SK-N-SH (cell line): ENCODE data around the gene SDK1. TPM values are rescaled to one million over a fixed set of nuclear protein-coding genes. Genes with fewer than 3 reads are reported as not detected.

Source experiments
- CTCF ChIA-PET: fragments of 300-600, 350-600 bp; formaldehyde crosslinking; extraction: SDS; loops from one replicate; lab custom pipeline; 2021; lab: Yijun Ruan, JAX
- POLR2A ChIA-PET: fragments of 350-600 bp; sonication (Branson Sonifier 250); formaldehyde crosslinking; extraction: SDS; loops from one replicate; lab custom pipeline; 2020; ENCODE audit warnings: antibody characterized with exemption, inconsistent platforms; lab: Yijun Ruan, JAX
- DNase-seq: peaks from one replicate; pipeline ENCODE4 v3.0.0; 2012
- H2AFZ ChIP-seq: fragments of 200-600 bp; sonication (generic); 2 replicates; pipeline ENCODE4 v1.8.1; 2016; ENCODE audit warnings: antibody characterized with exemption, mild to moderate bottlenecking, low read depth
- H3F3A ChIP-seq: fragments of 200-600 bp; sonication (generic); replicated peaks from 2 replicates; pipeline ENCODE3; 2016; ENCODE audit warnings: antibody characterized with exemption, mild to moderate bottlenecking; ENCODE audit not compliant: insufficient read depth
- H3K27ac ChIP-seq, 2 experiments: fragments of 200-500 bp in 1 of 2; fragments of 200-600 bp in 1 of 2; sonication (Bioruptor generic) in 1 of 2; sonication (generic), shearing (Covaris generic) in 1 of 2; 2 replicates each; pipeline versions ENCODE4 v1.5.1 to v1.6.1; 2014 to 2016; ENCODE audit warnings: low read depth in 2 of 2, inconsistent platforms in 1 of 2, low read length in 1 of 2, mild to moderate bottlenecking in 1 of 2, mixed read lengths in 1 of 2
- H3K27me3 ChIP-seq: fragments of 200-600 bp; sonication (generic), shearing (Covaris generic); 2 replicates; pipeline ENCODE4 v1.6.1; 2016; ENCODE audit warnings: mixed run types; ENCODE audit not compliant: insufficient read depth
- H3K36me3 ChIP-seq, 2 experiments: fragments of 200-500 bp in 1 of 2; fragments of 200-600 bp in 1 of 2; sonication (Bioruptor generic) in 1 of 2; sonication (generic) in 1 of 2; replicated peaks in 1 of 2; 2 replicates each; pipeline versions ENCODE3 to v1.5.1; 2014 to 2016; ENCODE audit warnings: low read length in 1 of 2, mild to moderate bottlenecking in 1 of 2; ENCODE audit not compliant: insufficient read depth in 2 of 2, control insufficient read depth in 1 of 2
- H3K4me1 ChIP-seq, 2 experiments: fragments of 200-500 bp in 1 of 2; fragments of 200-600 bp in 1 of 2; sonication (Bioruptor generic) in 1 of 2; sonication (generic), shearing (Covaris generic) in 1 of 2; 2 replicates each; pipeline versions ENCODE4 v1.5.1 to v1.6.1; 2014 to 2016; ENCODE audit warnings: low read depth in 1 of 2, low read length in 1 of 2, mixed run types in 1 of 2; ENCODE audit not compliant: insufficient read depth in 2 of 2, control insufficient read depth in 1 of 2
- H3K4me2 ChIP-seq: fragments of 200-600 bp; sonication (generic), shearing (Covaris generic); 2 replicates; pipeline ENCODE4 v1.6.1; 2017; ENCODE audit warnings: mixed run types
- H3K4me3 ChIP-seq, 2 experiments: fragments of 200-500 bp in 1 of 2; fragments of 200-600 bp in 1 of 2; sonication (Bioruptor generic) in 1 of 2; sonication (generic), shearing (Covaris generic) in 1 of 2; 2 replicates each; pipeline versions ENCODE4 v1.5.1 to v1.8.1; 2014 to 2016; ENCODE audit warnings: low read depth in 2 of 2, inconsistent platforms in 1 of 2, low read length in 1 of 2, mild to moderate bottlenecking in 1 of 2, mixed read lengths in 1 of 2, moderate library complexity in 1 of 2
- H3K79me2 ChIP-seq: fragments of 200-600 bp; sonication (generic); 2 replicates; pipeline ENCODE4 v1.8.1; 2017; ENCODE audit warnings: mild to moderate bottlenecking; ENCODE audit not compliant: insufficient read depth
- H3K9ac ChIP-seq: fragments of 200-600 bp; sonication (generic); 2 replicates; pipeline ENCODE4 v1.6.1; 2017; ENCODE audit warnings: mixed run types
- H3K9me2 ChIP-seq: fragments of 200-600 bp; sonication (generic); 2 replicates; pipeline ENCODE4 v1.6.1; 2017; ENCODE audit warnings: mixed run types
- H3K9me3 ChIP-seq: fragments of 200-600 bp; sonication (generic); 2 replicates; pipeline ENCODE4 v1.6.1; 2017; ENCODE audit warnings: mixed run types, mild to moderate bottlenecking, moderate library complexity
- H4K20me1 ChIP-seq: fragments of 200-600 bp; sonication (generic); 2 replicates; pipeline ENCODE4 v1.6.1; 2017; ENCODE audit warnings: mild to moderate bottlenecking, mixed run types; ENCODE audit not compliant: insufficient read depth
- CHD2 ChIP-seq: fragments of 150-350 bp; IDR thresholded peaks from 2 replicates; pipeline ENCODE4 v1.6.1; 2018; ENCODE audit warnings: low read length; ENCODE audit not compliant: partially characterized antibody
- EP300 ChIP-seq, 2 experiments: IDR thresholded peaks; 2 replicates each; pipeline versions ENCODE4 v1.4.0 to v1.6.1; 2012; ENCODE audit warnings: borderline replicate concordance in 1 of 2, low read depth in 1 of 2, low read length in 1 of 2
- FOSL2 ChIP-seq: IDR thresholded peaks from 2 replicates; pipeline ENCODE4 v1.4.0; 2012; ENCODE audit warnings: low read depth, mild to moderate bottlenecking, moderate library complexity, borderline replicate concordance
- GABPA ChIP-seq: IDR thresholded peaks from 2 replicates; pipeline ENCODE4 v1.4.0; 2012; ENCODE audit warnings: low read depth, mild to moderate bottlenecking
- GATA2 ChIP-seq: sonication (generic); formaldehyde crosslinking; IDR thresholded peaks from 2 replicates; pipeline ENCODE4 v1.5.0; 2020; ENCODE audit warnings: mild to moderate bottlenecking, missing genetic modification reagents
- NRF1 ChIP-seq: IDR thresholded peaks from 2 replicates; pipeline ENCODE4 v1.6.1; 2012; ENCODE audit warnings: low read depth, mild to moderate bottlenecking, low read length
- RFX5 ChIP-seq: IDR thresholded peaks from 2 replicates; pipeline ENCODE4 v1.6.1; 2012; ENCODE audit warnings: mild to moderate bottlenecking, improper control_type of control experiment, low read length
- RXRA ChIP-seq: IDR thresholded peaks from 2 replicates; pipeline ENCODE4 v1.4.0; 2012; ENCODE audit warnings: low read depth, mild to moderate bottlenecking, borderline replicate concordance
- YY1 ChIP-seq: IDR thresholded peaks from 2 replicates; pipeline ENCODE4 v1.4.0; 2012; ENCODE audit warnings: low read depth, mild to moderate bottlenecking
- WGBS: methylation state at CpG from one replicate; pipeline ENCODE4 v1.1.6; 2017; ENCODE audit warnings: low lambda C conversion rate; 5-methylcytosine and 5-hydroxymethylcytosine counted together
- polyA plus RNA-seq, 3 experiments: library from polyadenylated mRNA; depleted of rRNA; stranded (reverse); fragments of >200 nt; gene quantifications; 2 replicates each; pipeline ENCODE4 v1.2.3, GENCODE V29; 2012
- TF ChIP-seq, protein P1 (sequence below): IDR thresholded peaks from 2 replicates; pipeline ENCODE4 v1.6.1; 2012; ENCODE audit warnings: mild to moderate bottlenecking, low read depth, low read length, moderate library complexity

SDK1 gene
- polyA plus RNA-seq, 1 of the 3 experiments (the other 2 are of a cell fraction), result 1.2 TPM

GRCh38 chr7:4174451-4174850 is 873.4 kb downstream of the SDK1 start:
- TF ChIP-seq YY1 (no peak), GABPA (no peak), CHD2 (no peak), RXRA (no peak), GATA2 (CRISPR knock-in tag) (no peak), FOSL2 (no peak), RFX5 (no peak), NRF1 (no peak)
- TF ChIP-seq, protein P1, sequence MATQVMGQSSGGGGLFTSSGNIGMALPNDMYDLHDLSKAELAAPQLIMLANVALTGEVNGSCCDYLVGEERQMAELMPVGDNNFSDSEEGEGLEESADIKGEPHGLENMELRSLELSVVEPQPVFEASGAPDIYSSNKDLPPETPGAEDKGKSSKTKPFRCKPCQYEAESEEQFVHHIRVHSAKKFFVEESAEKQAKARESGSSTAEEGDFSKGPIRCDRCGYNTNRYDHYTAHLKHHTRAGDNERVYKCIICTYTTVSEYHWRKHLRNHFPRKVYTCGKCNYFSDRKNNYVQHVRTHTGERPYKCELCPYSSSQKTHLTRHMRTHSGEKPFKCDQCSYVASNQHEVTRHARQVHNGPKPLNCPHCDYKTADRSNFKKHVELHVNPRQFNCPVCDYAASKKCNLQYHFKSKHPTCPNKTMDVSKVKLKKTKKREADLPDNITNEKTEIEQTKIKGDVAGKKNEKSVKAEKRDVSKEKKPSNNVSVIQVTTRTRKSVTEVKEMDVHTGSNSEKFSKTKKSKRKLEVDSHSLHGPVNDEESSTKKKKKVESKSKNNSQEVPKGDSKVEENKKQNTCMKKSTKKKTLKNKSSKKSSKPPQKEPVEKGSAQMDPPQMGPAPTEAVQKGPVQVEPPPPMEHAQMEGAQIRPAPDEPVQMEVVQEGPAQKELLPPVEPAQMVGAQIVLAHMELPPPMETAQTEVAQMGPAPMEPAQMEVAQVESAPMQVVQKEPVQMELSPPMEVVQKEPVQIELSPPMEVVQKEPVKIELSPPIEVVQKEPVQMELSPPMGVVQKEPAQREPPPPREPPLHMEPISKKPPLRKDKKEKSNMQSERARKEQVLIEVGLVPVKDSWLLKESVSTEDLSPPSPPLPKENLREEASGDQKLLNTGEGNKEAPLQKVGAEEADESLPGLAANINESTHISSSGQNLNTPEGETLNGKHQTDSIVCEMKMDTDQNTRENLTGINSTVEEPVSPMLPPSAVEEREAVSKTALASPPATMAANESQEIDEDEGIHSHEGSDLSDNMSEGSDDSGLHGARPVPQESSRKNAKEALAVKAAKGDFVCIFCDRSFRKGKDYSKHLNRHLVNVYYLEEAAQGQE, result no peak
- no peak overlapping the region for H3K9ac ChIP-seq
- H3K27ac ChIP-seq, result no peak overlapping the region
- H3K27me3 ChIP-seq, result no peaks in the 10 kb centered on the region
- ChIA-PET CTCF (interaction anchor here (1.1 to 1.6 kb wide), 4 partner anchors 9 to 1019 kb away, joined by 3 to 4 read pairs (median 3); no protein-coding TSS in a partner anchor), POLR2A (no interaction called here)
- H3K79me2 ChIP-seq, result no peaks in the 10 kb centered on the region
- H2AFZ ChIP-seq, result no peak overlapping the region
- no peaks in the 10 kb centered on the region; a peak in 1 of 4 replicates for H3K4me1 ChIP-seq
- H4K20me1 ChIP-seq, result no peaks in the 10 kb centered on the region
- H3K9me2 ChIP-seq, result no peaks in the 10 kb centered on the region
- no peaks in the 10 kb centered on the region for H3K9me3 ChIP-seq
- no peak overlapping the region for H3K4me3 ChIP-seq
- WGBS, result 56% methylated on average over 5 of the region's 11 CpGs
- no peaks in the 10 kb centered on the region for H3F3A ChIP-seq
- no peaks in the 10 kb centered on the region for H3K36me3 ChIP-seq
- no peak for DNase-seq
- no peak overlapping the region for H3K4me2 ChIP-seq

GRCh38 chr7:4174884-4175283 is 873.8 kb downstream of the SDK1 start:
- WGBS, result 84% methylated on average over 17 of the region's 18 CpGs

More at GRCh38 chr7:4174884-4175283, 873.8 kb downstream of the SDK1 start:
- POLR2A ChIA-PET, result no interaction called here
- Histone ChIP-seq H3K9me3 (no peaks in the 10 kb centered on the region), H3K9ac (no peak overlapping the region), H3K4me3 (no peak overlapping the region), H4K20me1 (no peaks in the 10 kb centered on the region), H3K79me2 (no peaks in the 10 kb centered on the region)
- TF ChIP-seq EP300 (IDR thresholded peaks at IDR 0.05; ENCODE audit: borderline replicate concordance in 1 of 2, low read depth in 1 of 2, low read length in 1 of 2), result no peak
- TF ChIP-seq, all 33 proteins: peak for 0
- H3K4me2 ChIP-seq, result no peak overlapping the region
- no peaks in the 10 kb centered on the region for H3K9me2 ChIP-seq
- CTCF ChIA-PET, result interaction anchor here (1.3 to 1.6 kb wide), 3 partner anchors 9 to 13 kb away, joined by 3 to 4 read pairs (median 3); no protein-coding TSS in a partner anchor
- H3K27me3 ChIP-seq, result no peaks in the 10 kb centered on the region
- H3F3A ChIP-seq, result no peaks in the 10 kb centered on the region
- no peak overlapping the region for H3K27ac ChIP-seq
- no peaks in the 10 kb centered on the region; a peak in 1 of 4 replicates for H3K4me1 ChIP-seq
- H2AFZ ChIP-seq, result no peak overlapping the region
- DNase-seq, result no peak
- no peaks in the 10 kb centered on the region for H3K36me3 ChIP-seq
